GM21390 (cell line): ENCODE data around the gene SYDE2.
"Not testable (repeated sequence)": the region's sequence is repeated elsewhere in the genome, so short reads cannot be mapped to it uniquely, and the experiment has no call there.

Experiments
- ATAC-seq: cut with Tn5 transposase; IDR thresholded peaks from one replicate; pipeline ENCODE4 v1.9.1; 2021; ENCODE audit not compliant: unreplicated experiment

The SYDE2 gene

DNA sequence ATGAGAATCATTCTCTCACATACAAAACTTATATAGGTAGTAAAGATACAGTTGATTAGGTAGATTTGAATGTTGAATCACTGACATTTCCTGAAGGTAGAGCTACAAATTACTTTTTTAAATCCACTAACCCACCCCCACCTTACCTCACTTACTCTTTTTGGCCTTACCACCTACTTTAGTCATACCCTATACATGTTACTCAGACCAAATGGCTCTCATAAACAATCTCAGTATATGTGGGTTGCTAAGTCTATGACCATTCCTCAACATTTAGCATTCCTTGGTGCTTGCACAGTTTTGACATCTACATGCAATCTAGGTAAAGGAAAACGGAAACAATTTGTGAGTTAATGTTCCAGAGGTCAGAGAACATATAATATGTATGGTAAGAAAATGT is 26.3 kb downstream of the SYDE2 start:
- ATAC-seq = no peak

- no peak for ATAC-seq
Observed at GRCh38 chr1:85172684-85173337, 28.0 kb downstream of the SYDE2 start.

- ATAC-seq = no peak
Observed at GRCh38 chr1:85171721-85172120, 29.1 kb downstream of the SYDE2 start.

GRCh38 chr1:85168884-85169283 is 31.9 kb downstream of the SYDE2 start:
- no peak for ATAC-seq

DNA sequence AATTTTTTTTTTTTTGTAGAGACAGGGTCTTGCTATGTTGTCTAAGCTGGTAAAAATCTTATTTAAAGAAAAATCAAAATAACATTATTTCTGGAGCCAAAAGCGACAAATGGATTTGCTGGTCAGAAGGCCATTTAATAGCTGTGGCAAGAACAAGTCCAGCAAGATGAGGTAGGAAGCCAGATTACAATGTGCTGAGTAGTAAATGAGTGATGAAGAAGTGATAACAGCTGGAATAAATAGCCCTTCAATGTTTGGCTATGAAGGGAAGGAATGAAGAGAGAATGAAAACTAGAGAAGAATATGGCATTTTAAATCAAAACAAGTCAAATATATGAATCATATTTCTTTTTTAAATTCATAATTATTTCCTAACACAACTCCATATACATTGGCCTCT is 34.5 kb downstream of the SYDE2 start:
- no peak for ATAC-seq

GRCh38 chr1:85158910-85159309 is 41.9 kb downstream of the SYDE2 start:
- no peak for ATAC-seq

- no peak for ATAC-seq
Observed at GRCh38 chr1:85157436-85157835, 43.4 kb downstream of the SYDE2 start.

GRCh38 chr1:85153149-85153891 is 47.5 kb downstream of the SYDE2 start:
- ATAC-seq = peak; percentile 68

DNA sequence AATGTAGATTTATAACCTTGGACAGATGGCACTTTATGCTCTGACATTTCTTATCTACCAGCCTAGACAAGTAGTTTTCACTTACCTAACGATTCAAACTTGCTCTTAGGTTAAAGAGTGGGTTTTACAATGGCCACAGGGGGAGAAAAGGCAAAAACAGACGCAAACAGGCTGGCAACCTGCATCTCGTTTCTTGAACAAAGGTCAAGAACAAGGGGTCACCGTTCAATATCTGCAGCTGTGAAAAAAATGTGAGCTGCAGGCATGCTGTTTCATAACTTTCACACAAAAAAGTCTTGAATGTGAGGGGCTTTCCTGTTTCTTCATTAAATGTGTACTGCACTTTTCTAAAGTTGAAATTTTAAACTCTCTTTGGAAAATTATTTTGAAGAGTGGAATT is 49.4 kb downstream of the SYDE2 start:
- no peak for ATAC-seq

DNA sequence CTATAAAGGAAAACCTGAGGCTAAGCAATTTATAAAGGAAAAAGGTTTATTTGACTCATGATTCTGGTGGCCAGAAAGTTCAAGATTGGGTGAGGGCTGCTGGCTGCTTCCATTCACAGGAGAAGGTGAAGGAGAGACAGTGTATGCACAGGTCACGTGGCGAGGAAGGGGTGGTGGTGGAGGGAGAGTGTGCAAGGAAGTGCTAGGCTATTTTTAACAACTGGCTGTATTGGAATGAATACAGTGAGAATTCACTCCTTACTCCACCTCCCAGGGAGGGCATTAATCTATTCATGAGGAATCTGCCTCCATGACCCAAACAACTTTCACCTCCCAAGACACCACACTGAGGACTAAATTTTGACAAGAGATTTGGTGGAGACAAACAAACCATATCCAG is 51.0 kb downstream of the SYDE2 start:
- no peak for ATAC-seq

DNA sequence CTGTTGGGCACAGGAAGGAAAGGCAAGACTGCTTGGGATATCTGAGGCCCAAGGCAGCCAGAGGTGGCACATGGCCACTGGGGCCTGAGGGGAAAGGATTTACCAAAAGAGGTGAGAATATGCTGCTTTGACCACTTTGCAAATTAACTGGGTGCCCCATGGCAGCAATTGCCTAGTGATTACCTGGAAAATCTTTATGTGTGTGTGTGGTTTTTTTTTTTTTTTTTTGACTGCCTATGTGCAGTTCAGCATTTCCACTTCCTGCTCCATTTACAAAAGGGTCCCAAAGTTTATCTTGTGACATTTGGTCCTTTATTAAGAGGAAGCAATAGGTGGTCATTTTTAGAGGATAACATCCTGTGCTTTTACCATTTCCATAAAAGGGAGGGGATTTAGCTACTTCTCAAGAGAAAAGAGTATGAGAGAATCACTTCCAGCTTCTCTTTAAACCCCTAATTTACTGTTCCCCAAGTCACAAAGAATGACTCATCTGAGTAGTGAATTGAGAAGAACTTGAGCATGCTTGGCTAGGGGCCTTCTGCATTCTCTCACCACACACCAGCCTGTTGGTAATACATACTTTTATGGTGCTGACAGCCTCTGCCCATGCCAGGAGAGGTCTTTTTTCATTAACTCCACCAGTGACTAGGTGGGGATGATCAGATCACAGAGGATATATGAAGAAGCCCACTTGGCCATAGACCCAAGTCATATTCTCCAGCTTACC is 52.1 kb downstream of the SYDE2 start:
- peak; percentile 93 for ATAC-seq

GRCh38 chr1:85146972-85147359 is 53.9 kb downstream of the SYDE2 start:
- no peak for ATAC-seq

GRCh38 chr1:85146298-85146971 is 54.4 kb downstream of the SYDE2 start:
- ATAC-seq = not testable (repeated sequence)

- no peak for ATAC-seq
Observed at GRCh38 chr1:85144351-85144750, 56.5 kb downstream of the SYDE2 start.

DNA sequence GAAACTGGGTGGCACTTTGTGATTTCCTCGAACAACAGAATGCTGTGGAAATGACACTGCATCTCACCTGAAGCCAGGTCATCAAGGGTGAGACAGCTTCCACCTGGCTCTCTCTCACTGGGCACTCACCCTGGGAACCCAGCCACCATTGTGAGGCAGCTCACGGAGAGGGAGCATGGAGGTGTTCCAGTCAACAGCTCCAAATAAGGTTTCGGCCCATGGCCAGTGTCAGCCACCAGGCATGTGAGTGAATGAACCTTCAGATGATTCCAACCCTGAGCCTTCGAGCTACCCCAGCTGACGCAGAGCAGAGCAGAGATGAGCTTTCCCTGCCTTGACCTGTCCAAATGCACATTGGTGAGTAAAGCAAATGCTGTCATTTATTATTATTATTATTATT is 58.1 kb downstream of the SYDE2 start:
- ATAC-seq = no peak

DNA sequence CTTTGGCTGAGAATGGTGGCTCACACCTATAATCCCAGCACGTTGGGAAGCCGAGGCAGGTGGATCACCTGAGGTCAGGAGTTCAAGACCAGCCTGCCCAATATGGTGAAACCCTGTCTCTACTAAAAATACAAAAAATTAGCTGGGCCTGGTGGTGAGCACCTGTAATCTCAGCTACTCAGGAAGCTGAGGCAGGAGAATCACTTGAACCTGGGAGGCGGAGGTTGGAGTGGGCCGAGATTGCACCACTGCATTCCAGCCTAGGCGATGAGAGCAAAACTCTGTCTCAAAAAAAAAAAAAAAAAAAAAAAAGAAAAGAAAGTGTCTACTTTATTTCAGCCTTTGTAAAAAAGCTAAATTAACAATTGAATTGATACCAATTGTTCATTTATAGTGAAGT is 62.4 kb downstream of the SYDE2 start:
- ATAC-seq = not testable (repeated sequence)

DNA sequence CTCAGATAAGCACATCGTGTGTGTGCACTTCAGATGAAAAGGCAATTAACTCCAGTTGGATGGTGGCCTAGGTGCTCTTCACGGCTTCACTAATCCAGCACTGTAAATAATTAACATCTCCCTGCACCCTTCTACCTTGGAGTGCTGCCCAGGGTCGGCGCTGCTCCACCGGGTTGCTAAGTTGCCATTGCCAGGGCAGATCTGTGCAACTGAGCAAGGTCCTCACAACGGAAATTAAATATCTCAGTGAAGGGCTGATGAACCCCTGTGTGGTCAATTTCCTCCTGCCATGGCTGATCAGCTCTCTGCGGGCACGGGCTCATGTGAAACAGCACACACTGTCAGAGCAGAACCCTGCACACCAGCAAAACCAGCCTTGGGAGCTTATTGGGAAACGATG is 63.2 kb downstream of the SYDE2 start:
- ATAC-seq = no peak

- no peak for ATAC-seq
Observed at GRCh38 chr1:85135392-85135798, 65.4 kb downstream of the SYDE2 start.

DNA sequence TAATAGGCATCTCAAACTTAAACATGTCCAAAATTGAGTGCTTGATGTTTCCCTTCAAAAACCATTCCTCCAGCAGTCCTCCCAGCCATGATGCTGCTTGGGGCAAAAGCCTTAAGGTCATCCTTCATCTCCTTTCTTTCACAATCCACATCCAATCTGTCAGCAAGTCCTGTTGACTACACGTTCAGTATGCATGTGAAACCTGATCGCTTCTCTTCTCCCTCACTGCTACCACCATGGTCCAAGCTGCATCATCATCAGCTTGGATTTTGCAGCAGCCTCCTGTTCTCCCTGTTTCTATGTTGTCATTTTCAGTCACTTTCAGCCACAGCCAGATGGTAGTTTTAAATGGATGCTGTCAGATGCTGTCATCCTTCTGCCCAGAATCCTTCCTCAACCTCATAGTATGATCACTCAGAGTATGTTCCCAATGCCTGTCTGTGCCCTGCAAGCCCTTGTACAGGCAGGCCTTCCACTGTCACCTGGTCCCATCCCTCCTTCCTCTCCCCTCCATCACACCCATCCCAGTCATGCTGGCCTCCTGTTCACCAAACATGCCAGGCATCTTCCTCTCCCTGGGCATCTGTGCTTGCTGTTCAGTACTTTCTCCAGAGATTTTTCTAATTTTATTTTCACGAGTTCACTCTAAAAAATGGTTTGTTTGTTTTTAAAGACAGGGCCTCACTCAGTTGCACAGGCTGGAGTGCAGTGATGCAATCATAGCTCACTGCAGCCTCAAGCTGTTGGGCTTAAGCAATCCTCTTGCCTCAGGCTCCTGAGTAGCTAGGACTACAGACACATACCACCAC is 66.0 kb downstream of the SYDE2 start:
- no peak for ATAC-seq

GRCh38 chr1:85133565-85134159 is 67.2 kb downstream of the SYDE2 start:
- no peak for ATAC-seq
